Gastrocnemius medialis (tissue), 4 donors: ENCODE results near the gene BPIFB1.

Experiments used
- POLR2A ChIP-seq, 2 donors: fragments of 450-650 bp; IDR thresholded peaks; one replicate each; pipeline ENCODE4 v1.6.1; 2017; ENCODE audit warnings: antibody characterized with exemption in 2 of 2, mild to moderate bottlenecking in 2 of 2, moderate library complexity in 2 of 2
- TF ChIP-seq, protein P1 (sequence below), 5 experiments: fragments of 450-650 bp in 3 of 5; fragments of 200-600 bp in 2 of 5; sonication (generic) in 2 of 5; IDR thresholded peaks in 4 of 5; conservative IDR thresholded peaks in 1 of 5; 1 replicate in 4 of 5; 2 replicates in 1 of 5; pipeline ENCODE4 v1.5.1; 2016 to 2019; ENCODE audit warnings: antibody characterized with exemption in 5 of 5, mild to moderate bottlenecking in 3 of 5, moderate library complexity in 3 of 5

DNA sequence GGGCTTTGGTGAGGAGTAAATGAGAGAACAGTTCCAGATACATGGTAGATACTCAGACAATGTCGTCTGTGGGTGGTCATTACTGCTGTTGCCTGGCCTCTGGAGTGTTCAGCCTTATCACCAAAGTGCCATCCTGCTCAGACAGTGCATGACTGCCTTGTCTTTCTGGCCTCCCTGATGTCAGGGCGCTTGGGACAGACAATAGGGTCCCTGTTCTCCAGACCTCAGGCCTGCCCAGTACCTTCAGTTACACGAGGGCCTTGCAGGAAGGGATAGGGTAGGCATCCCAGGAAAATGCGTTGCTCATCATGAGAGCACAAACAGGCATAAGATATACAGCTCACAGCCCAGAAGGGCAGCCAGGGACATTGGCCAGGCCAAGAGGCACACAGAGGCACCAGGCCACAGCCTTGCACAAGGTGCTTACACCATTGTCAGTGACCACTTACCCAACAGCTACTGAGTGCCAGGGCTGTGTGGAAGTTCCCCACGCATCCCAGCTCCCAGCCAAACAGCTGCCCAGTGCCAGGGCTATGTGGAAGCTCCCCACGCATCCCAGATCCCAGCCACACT lies 27.4 kb downstream of the BPIFB1 start:
- TF ChIP-seq, protein P1, sequence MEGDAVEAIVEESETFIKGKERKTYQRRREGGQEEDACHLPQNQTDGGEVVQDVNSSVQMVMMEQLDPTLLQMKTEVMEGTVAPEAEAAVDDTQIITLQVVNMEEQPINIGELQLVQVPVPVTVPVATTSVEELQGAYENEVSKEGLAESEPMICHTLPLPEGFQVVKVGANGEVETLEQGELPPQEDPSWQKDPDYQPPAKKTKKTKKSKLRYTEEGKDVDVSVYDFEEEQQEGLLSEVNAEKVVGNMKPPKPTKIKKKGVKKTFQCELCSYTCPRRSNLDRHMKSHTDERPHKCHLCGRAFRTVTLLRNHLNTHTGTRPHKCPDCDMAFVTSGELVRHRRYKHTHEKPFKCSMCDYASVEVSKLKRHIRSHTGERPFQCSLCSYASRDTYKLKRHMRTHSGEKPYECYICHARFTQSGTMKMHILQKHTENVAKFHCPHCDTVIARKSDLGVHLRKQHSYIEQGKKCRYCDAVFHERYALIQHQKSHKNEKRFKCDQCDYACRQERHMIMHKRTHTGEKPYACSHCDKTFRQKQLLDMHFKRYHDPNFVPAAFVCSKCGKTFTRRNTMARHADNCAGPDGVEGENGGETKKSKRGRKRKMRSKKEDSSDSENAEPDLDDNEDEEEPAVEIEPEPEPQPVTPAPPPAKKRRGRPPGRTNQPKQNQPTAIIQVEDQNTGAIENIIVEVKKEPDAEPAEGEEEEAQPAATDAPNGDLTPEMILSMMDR (IDR thresholded peaks at IDR 0.05 in 4 of 5, conservative IDR thresholded peaks at IDR 0.05 in 1 of 5), result no peak
- TF ChIP-seq POLR2A (IDR thresholded peaks at IDR 0.05), result no peak
